ENCODE measurements around the gene CD2. TPM values are rescaled to one million over a fixed set of nuclear protein-coding genes. Genes with fewer than 3 reads are reported as not detected.
A peak's percentile ranks its signal among the peaks of the same experiment; 100 is the strongest.

CD2 gene
- polyA plus RNA-seq, 3 donors, result 0.89 to 3.6 (median 2.1) TPM

DNA sequence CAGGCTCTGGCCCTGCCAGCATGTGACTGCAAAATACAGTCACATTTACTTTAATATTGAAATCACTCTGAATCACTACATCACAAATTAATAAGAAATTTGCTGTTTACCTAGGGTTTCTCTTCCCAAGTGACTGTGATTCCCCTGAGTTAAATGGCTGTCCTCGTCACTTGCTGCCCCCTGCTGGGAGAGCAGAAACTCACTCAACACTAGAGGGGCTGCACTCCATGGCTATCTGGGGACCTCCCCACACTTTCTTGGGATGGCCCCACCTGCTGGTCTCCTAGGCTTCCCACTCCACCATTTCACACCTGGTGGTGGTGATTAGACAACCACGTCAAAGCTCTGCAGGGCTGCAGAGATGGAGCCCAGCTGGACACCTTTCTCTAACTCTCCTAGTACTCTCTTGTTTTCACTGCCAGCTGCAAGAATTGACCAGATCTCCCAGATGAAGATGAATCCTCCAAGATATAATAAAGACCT is 63.4 kb downstream of the CD2 start:
- no peaks in the 10 kb centered on the region for H3K79me2 ChIP-seq (ENCODE audit: insufficient read depth, low read length)
- no peaks in the 10 kb centered on the region for H3K36me3 Mint-ChIP-seq
- H3K27ac Mint-ChIP-seq, result no peak overlapping the region
- H3K27me3 ChIP-seq (ENCODE audit: control insufficient read depth in 2 of 2, insufficient read depth in 2 of 2, low read length in 2 of 2), result no peaks in the 10 kb centered on the region
- no peaks in the 10 kb centered on the region for H3K36me3 ChIP-seq (replicated peaks in 1 of 2; ENCODE audit: control insufficient read depth in 1 of 2, insufficient read depth in 2 of 2, low read length in 2 of 2)
- no peak overlapping the region for H3K4me3 Mint-ChIP-seq
- no peak overlapping the region for H2AFZ ChIP-seq (ENCODE audit: insufficient read depth, low read depth, low read length, poor library complexity, severe bottlenecking)
- H4K20me1 ChIP-seq (ENCODE audit: insufficient read depth, low read length), result no peaks in the 10 kb centered on the region
- H3K4me1 ChIP-seq (ENCODE audit: control insufficient read depth in 1 of 2, insufficient read depth in 2 of 2, low read length in 2 of 2), result no peaks in the 10 kb centered on the region
- no peak overlapping the region for H3K9ac ChIP-seq (ENCODE audit: insufficient read depth, low read length, poor library complexity, severe bottlenecking)
- H3K27ac ChIP-seq (ENCODE audit: low read depth in 1 of 2, low read length in 2 of 2), result no peak overlapping the region
- no peak overlapping the region for H3K4me3 ChIP-seq (replicated peaks in 1 of 3; ENCODE audit: low read depth in 2 of 3, low read length in 3 of 3)
- no peak overlapping the region for H3K4me2 ChIP-seq (replicated peaks; ENCODE audit: extremely low read depth, low read length, poor library complexity, severe bottlenecking)
- H3K27me3 Mint-ChIP-seq (ENCODE audit: low read depth in 3 of 3), result no peaks in the 10 kb centered on the region
- TF ChIP-seq, protein P1, sequence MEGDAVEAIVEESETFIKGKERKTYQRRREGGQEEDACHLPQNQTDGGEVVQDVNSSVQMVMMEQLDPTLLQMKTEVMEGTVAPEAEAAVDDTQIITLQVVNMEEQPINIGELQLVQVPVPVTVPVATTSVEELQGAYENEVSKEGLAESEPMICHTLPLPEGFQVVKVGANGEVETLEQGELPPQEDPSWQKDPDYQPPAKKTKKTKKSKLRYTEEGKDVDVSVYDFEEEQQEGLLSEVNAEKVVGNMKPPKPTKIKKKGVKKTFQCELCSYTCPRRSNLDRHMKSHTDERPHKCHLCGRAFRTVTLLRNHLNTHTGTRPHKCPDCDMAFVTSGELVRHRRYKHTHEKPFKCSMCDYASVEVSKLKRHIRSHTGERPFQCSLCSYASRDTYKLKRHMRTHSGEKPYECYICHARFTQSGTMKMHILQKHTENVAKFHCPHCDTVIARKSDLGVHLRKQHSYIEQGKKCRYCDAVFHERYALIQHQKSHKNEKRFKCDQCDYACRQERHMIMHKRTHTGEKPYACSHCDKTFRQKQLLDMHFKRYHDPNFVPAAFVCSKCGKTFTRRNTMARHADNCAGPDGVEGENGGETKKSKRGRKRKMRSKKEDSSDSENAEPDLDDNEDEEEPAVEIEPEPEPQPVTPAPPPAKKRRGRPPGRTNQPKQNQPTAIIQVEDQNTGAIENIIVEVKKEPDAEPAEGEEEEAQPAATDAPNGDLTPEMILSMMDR (IDR thresholded peaks at IDR 0.05), result peak; percentile 90
- peaks cover 0 to 6% (median 5%) of the 10 kb centered on the region in 7 donors for H3K9me3 Mint-ChIP-seq
- 10% methylated on average over 2 of the region's 2 CpGs for WGBS (ENCODE audit: insufficient coverage)
- intact Hi-C loops (cut with micrococcal nuclease), result loop anchor here (5.0 to 10.0 kb wide), 2 partner anchors 53 to 80 kb away; no protein-coding TSS in a partner anchor
- DNase-seq, result peak; percentile 30 to 61 (median 46)
- peaks cover 0 to 3% of the 10 kb centered on the region in 2 donors for H3K9me3 ChIP-seq (replicated peaks in 1 of 2; ENCODE audit: control insufficient read depth in 1 of 2, insufficient read depth in 1 of 2, low read length in 2 of 2)
- peaks cover 9% of the 10 kb centered on the region for H3K4me1 Mint-ChIP-seq

Other genes starting within 250 kb of the CD2 start
- gene CD58, start 183.4 kb upstream of the CD2 start, polyA plus RNA-seq, result 100 to 1,000 TPM in 2 of 3 donors, 10 to 100 TPM in 1; 81.0 to 168 (median 128) TPM
- under 1 TPM in 2 of 3 donors, not detected in 1; 0.07 to 0.12 TPM for gene IGSF3, start 86.7 kb upstream of the CD2 start, polyA plus RNA-seq
- gene PTGFRN, start 155.5 kb downstream of the CD2 start, polyA plus RNA-seq, result 1 to 10 TPM; 1.5 to 2.9 (median 1.6) TPM
- gene CD101, start 247.3 kb downstream of the CD2 start, polyA plus RNA-seq, result 100 to 1,000 TPM in 1 of 3 donors, 10 to 100 TPM in 2; 27.2 to 101 (median 54.7) TPM